Fibroblast of lung (primary cell): ENCODE measurements around the gene PIEZO2.

Experiments used
- CTCF ChIP-seq, 2 donors: IDR thresholded peaks in 1 of 2; conservative IDR thresholded peaks in 1 of 2; 1 replicate in 1 of 2; 2 replicates in 1 of 2; pipeline ENCODE4 v1.5.1; 2011 to 2012; ENCODE audit warnings: low read length in 2 of 2, control low read depth in 1 of 2, inconsistent platforms in 1 of 2, low read depth in 1 of 2, mild to moderate bottlenecking in 1 of 2
- EZH2 ChIP-seq: IDR thresholded peaks from 2 replicates; pipeline ENCODE4 v1.5.1; 2012; ENCODE audit warnings: low read length, control low read depth, mild to moderate bottlenecking; ENCODE audit errors: missing control alignments

- TF ChIP-seq CTCF (conservative IDR thresholded peaks at IDR 0.05 in 1 of 2, IDR thresholded peaks at IDR 0.05 in 1 of 2; ENCODE audit: low read depth in 1 of 2, low read length in 2 of 2): no peak
- no peak for TF ChIP-seq EZH2
Measured at GRCh38 chr18:11121443-11121849, 27.9 kb downstream of the PIEZO2 start.
